Osteoblast (primary cell): ENCODE data around the gene FANCF. TPM values are rescaled to one million over a fixed set of nuclear protein-coding genes. Genes with fewer than 3 reads are reported as not detected.

Experiments
- DNase-seq: peaks from one replicate; pipeline ENCODE4 v3.0.0; 2011; ENCODE audit warnings: low spot score, mixed read lengths; ENCODE audit not compliant: insufficient read length; ENCODE audit errors: missing footprints
- H2AFZ ChIP-seq: 2 replicates; pipeline ENCODE4 v1.6.0; 2011; ENCODE audit warnings: mild to moderate bottlenecking, low read length
- H3K27ac ChIP-seq: 2 replicates; pipeline ENCODE4 v1.5.1; 2011; ENCODE audit warnings: mild to moderate bottlenecking, low read depth, low read length, moderate library complexity
- H3K27me3 ChIP-seq: 2 replicates; pipeline ENCODE4 v1.6.0; 2012; ENCODE audit warnings: mild to moderate bottlenecking, control low read depth, inconsistent platforms, low read length, moderate library complexity; ENCODE audit not compliant: insufficient read depth
- H3K36me3 ChIP-seq: 2 replicates; pipeline ENCODE4 v1.5.1; 2011; ENCODE audit warnings: mild to moderate bottlenecking, low read length, control low read depth, moderate library complexity; ENCODE audit not compliant: insufficient read depth
- H3K4me1 ChIP-seq: 2 replicates; pipeline ENCODE4 v1.5.1; 2011; ENCODE audit warnings: mild to moderate bottlenecking, low read length, control low read depth, moderate library complexity; ENCODE audit not compliant: insufficient read depth
- H3K4me2 ChIP-seq: 2 replicates; pipeline ENCODE4 v1.6.0; 2011; ENCODE audit warnings: mild to moderate bottlenecking, low read length; ENCODE audit not compliant: insufficient read depth
- H3K4me3 ChIP-seq: fragments of 200-600 bp; sonication (generic); 3 replicates; pipeline ENCODE4 v1.5.1; 2012; ENCODE audit warnings: mild to moderate bottlenecking, low read length, inconsistent platforms; ENCODE audit not compliant: insufficient read depth
- H3K79me2 ChIP-seq: 2 replicates; pipeline ENCODE4 v1.6.0; 2012; ENCODE audit warnings: mild to moderate bottlenecking, low read length, control low read depth, inconsistent platforms; ENCODE audit not compliant: insufficient read depth
- H3K9me3 ChIP-seq: 2 replicates; pipeline ENCODE4 v1.5.1; 2011; ENCODE audit warnings: low read depth, low read length, control low read depth
- H4K20me1 ChIP-seq: 2 replicates; pipeline ENCODE4 v1.6.0; 2012; ENCODE audit warnings: mild to moderate bottlenecking, low read length, control low read depth; ENCODE audit not compliant: insufficient read depth
- total RNA-seq: library from RNA; depleted of rRNA; stranded (reverse); fragments of >200 nt; gene quantifications from 2 replicates; pipeline ENCODE4 v1.2.3, GENCODE V29; 2012
- TF ChIP-seq, protein P1 (sequence below): IDR thresholded peaks from 2 replicates; pipeline ENCODE4 v1.5.1; 2011; ENCODE audit warnings: mild to moderate bottlenecking, low read depth, low read length, moderate library complexity; ENCODE audit errors: extremely low read depth

Gene FANCF
- total RNA-seq, 1 donor = 13.4 TPM

- H2AFZ ChIP-seq = peak overlapping the region; percentile 99
- no peaks in the 10 kb centered on the region for H4K20me1 ChIP-seq
- no peaks in the 10 kb centered on the region for H3K9me3 ChIP-seq
- H3K27ac ChIP-seq = peak overlapping the region; percentile 77
- peak overlapping the region; percentile 93 for H3K4me3 ChIP-seq
- H3K27me3 ChIP-seq = no peaks in the 10 kb centered on the region
- peaks cover 3% of the 10 kb centered on the region for H3K79me2 ChIP-seq
- no peaks in the 10 kb centered on the region for H3K36me3 ChIP-seq
- peak; percentile 63 for DNase-seq
- TF ChIP-seq, protein P1, sequence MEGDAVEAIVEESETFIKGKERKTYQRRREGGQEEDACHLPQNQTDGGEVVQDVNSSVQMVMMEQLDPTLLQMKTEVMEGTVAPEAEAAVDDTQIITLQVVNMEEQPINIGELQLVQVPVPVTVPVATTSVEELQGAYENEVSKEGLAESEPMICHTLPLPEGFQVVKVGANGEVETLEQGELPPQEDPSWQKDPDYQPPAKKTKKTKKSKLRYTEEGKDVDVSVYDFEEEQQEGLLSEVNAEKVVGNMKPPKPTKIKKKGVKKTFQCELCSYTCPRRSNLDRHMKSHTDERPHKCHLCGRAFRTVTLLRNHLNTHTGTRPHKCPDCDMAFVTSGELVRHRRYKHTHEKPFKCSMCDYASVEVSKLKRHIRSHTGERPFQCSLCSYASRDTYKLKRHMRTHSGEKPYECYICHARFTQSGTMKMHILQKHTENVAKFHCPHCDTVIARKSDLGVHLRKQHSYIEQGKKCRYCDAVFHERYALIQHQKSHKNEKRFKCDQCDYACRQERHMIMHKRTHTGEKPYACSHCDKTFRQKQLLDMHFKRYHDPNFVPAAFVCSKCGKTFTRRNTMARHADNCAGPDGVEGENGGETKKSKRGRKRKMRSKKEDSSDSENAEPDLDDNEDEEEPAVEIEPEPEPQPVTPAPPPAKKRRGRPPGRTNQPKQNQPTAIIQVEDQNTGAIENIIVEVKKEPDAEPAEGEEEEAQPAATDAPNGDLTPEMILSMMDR = peak; percentile 51
- H3K4me2 ChIP-seq = peak overlapping the region; percentile 77
- H3K4me1 ChIP-seq = peaks cover 7% of the 10 kb centered on the region
Measured at GRCh38 chr11:22624742-22625447, 728 bp downstream of the FANCF start.

- Histone ChIP-seq H3K9me3 (no peaks in the 10 kb centered on the region), H2AFZ (no peak overlapping the region), H4K20me1 (no peaks in the 10 kb centered on the region), H3K27ac (no peak overlapping the region), H3K4me1 (no peaks in the 10 kb centered on the region), H3K36me3 (no peaks in the 10 kb centered on the region), H3K79me2 (no peaks in the 10 kb centered on the region), H3K27me3 (no peaks in the 10 kb centered on the region), H3K4me2 (no peak overlapping the region), H3K4me3 (no peak overlapping the region)
- DNase-seq = no peak
- TF ChIP-seq, protein P1 = no peak
Measured at GRCh38 chr11:22617868-22618267, 7.8 kb downstream of the FANCF start.

GRCh38 chr11:22603933-22604332 is 21.7 kb downstream of the FANCF start:
- TF ChIP-seq, protein P1 = no peak
- Histone ChIP-seq H4K20me1 (no peaks in the 10 kb centered on the region), H2AFZ (no peak overlapping the region), H3K4me3 (no peak overlapping the region), H3K4me2 (no peak overlapping the region), H3K27ac (no peak overlapping the region), H3K4me1 (no peaks in the 10 kb centered on the region), H3K79me2 (no peaks in the 10 kb centered on the region), H3K27me3 (no peaks in the 10 kb centered on the region), H3K9me3 (no peaks in the 10 kb centered on the region), H3K36me3 (no peaks in the 10 kb centered on the region)
- DNase-seq = no peak

DNA sequence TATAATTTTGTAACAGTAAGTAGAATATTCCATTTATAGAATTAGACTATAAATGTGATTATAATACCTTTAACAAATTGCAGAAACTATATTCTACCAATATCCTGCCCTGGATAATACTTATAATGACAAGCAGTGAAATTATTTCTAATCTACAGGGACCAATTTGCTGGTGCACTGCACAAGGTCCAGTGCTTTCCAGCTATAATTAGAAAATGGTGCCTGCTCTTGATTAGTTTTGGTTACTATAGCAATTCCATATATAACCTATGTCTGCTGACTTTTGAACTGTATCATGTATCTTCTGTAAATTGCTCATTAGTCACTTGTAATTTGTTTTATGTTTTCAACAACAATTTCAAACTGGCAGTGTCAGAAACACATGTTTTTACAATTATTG is 23.1 kb downstream of the FANCF start:
- Histone ChIP-seq H3K4me1 (no peaks in the 10 kb centered on the region), H3K9me3 (no peaks in the 10 kb centered on the region), H3K4me2 (no peak overlapping the region), H3K4me3 (no peak overlapping the region), H3K79me2 (no peaks in the 10 kb centered on the region), H3K27ac (no peak overlapping the region), H3K36me3 (no peaks in the 10 kb centered on the region), H4K20me1 (no peaks in the 10 kb centered on the region), H2AFZ (no peak overlapping the region), H3K27me3 (no peaks in the 10 kb centered on the region)
- TF ChIP-seq, protein P1 = no peak
- DNase-seq = peak; percentile 17
